SK-N-MC (cell line): ENCODE data around the gene FAR2.

Source experiments
- FOXP2 ChIP-seq: optimal IDR thresholded peaks from 2 replicates; pipeline ENCODE3; 2011; ENCODE audit warnings: mild to moderate bottlenecking, moderate library complexity; ENCODE audit not compliant: insufficient read depth; ENCODE audit errors: extremely low read length, control extremely low read depth
- POLR2AphosphoS5 ChIP-seq: IDR thresholded peaks from 2 replicates; pipeline ENCODE4 v1.6.1; 2012; ENCODE audit warnings: mild to moderate bottlenecking, low read depth, low read length, borderline replicate concordance

DNA sequence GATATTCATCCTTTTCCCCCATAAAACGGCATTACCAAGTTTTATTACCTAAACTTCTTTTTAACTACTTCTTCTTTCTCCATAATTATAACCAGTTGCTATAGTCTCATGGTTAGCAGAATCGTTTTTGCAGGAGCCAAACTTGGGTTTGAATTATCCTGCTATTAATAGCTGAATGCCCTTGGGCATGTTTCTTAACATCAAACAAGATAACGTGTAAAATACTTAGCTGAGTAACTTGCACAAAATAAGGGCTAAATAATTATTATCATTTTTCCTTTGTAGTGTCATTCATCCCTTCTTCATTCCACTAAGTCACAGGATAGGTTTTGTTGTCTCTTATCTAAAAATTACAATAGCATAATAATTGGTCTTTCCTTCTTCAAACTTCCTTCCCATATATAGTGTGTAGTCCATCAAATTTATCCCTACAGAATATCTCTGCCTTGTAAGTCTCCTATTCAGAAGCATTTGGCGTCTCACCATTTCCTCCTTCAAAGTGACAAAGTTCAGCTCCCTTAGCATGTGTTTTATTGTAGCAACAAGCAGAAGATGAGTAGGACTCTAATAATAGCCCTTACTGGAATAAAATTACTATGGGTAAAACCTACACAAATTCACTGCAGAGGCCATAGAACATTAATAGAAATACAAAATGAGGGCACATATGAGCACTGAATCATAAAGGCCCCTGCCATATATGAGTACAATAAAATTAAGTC, 63.8 kb downstream of the FAR2 start:
- no peak for TF ChIP-seq POLR2AphosphoS5
- no peak for TF ChIP-seq FOXP2
